LNCaP clone FGC (cell line): Measurements from ENCODE around the gene SIGLEC15.

Experiments
- DNase-seq: peaks from one replicate; pipeline ENCODE4 v3.0.0-alpha.2; 2011; ENCODE audit warnings: low read depth
- H3K4me3 ChIP-seq: 2 replicates; pipeline ENCODE4 v1.5.1; 2011; ENCODE audit warnings: mild to moderate bottlenecking, low read depth, low read length, control low read depth
- CTCF ChIP-seq: IDR thresholded peaks from 2 replicates; pipeline ENCODE4 v1.5.1; 2012; ENCODE audit warnings: mild to moderate bottlenecking; ENCODE audit not compliant: control insufficient read depth, insufficient read depth; ENCODE audit errors: extremely low read depth

Gene SIGLEC15

GRCh38 chr18:45891806-45892205 lies 66.3 kb downstream of the SIGLEC15 start:
- no peak for TF ChIP-seq CTCF

More at GRCh38 chr18:45891806-45892205, 66.3 kb downstream of the SIGLEC15 start:
- H3K4me3 ChIP-seq, result no peak overlapping the region
- DNase-seq, result no peak
